OCI-LY7 (cell line): Measurements from ENCODE around the gene EDNRA. TPM values are rescaled to one million over a fixed set of nuclear protein-coding genes. Genes with fewer than 3 reads are reported as not detected.
A peak's percentile ranks its signal among the peaks of the same experiment; 100 is the strongest.

Source experiments
- BruUV-seq: library from RNA; stranded (reverse); fragments of 400-500 nt; replicated peaks from 2 replicates; lab custom pipeline; 2021; lab: Mats Ljungman, UMichigan
- CTCF ChIA-PET: fragments of 300-600 bp; sonication (Branson Sonifier 250); formaldehyde crosslinking; loops from one replicate; lab custom pipeline; 2022; ENCODE audit warnings: antibody characterized with exemption; ENCODE audit not compliant: unreplicated experiment; lab: Charles Lee
- POLR2A ChIA-PET: fragments of 300-600 bp; sonication (Branson Sonifier 250); formaldehyde crosslinking; loops from one replicate; lab custom pipeline; 2022; ENCODE audit warnings: antibody characterized with exemption; lab: Charles Lee
- DNase-seq: peaks from one replicate; pipeline ENCODE4 v3.0.0-alpha.2; 2015; ENCODE audit warnings: low spot score
- H2AFZ ChIP-seq: fragments of 200-600 bp; sonication (generic), shearing (Covaris generic); 2 replicates; pipeline ENCODE4 v1.6.1; 2014; ENCODE audit warnings: mild to moderate bottlenecking, antibody characterized with exemption, low read length, moderate library complexity
- H3K27ac ChIP-seq: fragments of 200-600 bp; sonication (generic); 2 replicates; pipeline ENCODE4 v1.5.1; 2014; ENCODE audit warnings: mixed run types, low read depth, mild to moderate bottlenecking, moderate library complexity, low read length, inconsistent platforms; ENCODE audit not compliant: poor library complexity, severe bottlenecking
- H3K36me3 ChIP-seq: fragments of 200-600 bp; sonication (generic); 2 replicates; pipeline ENCODE4 v1.6.1; 2014; ENCODE audit warnings: mild to moderate bottlenecking, antibody characterized with exemption, low read length, moderate library complexity, mixed read lengths; ENCODE audit not compliant: insufficient read depth
- H3K4me1 ChIP-seq: fragments of 200-600 bp; sonication (generic); 2 replicates; pipeline ENCODE4 v1.5.1; 2014; ENCODE audit warnings: mild to moderate bottlenecking, low read length; ENCODE audit not compliant: insufficient read depth, poor library complexity, severe bottlenecking
- H3K4me2 ChIP-seq: fragments of 200-600 bp; sonication (generic); 2 replicates; pipeline ENCODE4 v1.6.1; 2014; ENCODE audit warnings: mild to moderate bottlenecking, low read length
- H3K4me3 ChIP-seq: fragments of 200-600 bp; sonication (generic); 2 replicates; pipeline ENCODE4 v1.5.1; 2014; ENCODE audit warnings: mild to moderate bottlenecking, low read depth, low read length; ENCODE audit not compliant: poor library complexity, severe bottlenecking
- H3K79me2 ChIP-seq: fragments of 200-600 bp; sonication (generic); 2 replicates; pipeline ENCODE4 v1.6.1; 2016; ENCODE audit warnings: low read depth, mild to moderate bottlenecking, low read length, moderate library complexity, mixed read lengths; ENCODE audit not compliant: insufficient read depth
- H3K9me2 ChIP-seq: fragments of 200-600 bp; sonication (generic); 2 replicates; pipeline ENCODE4 v1.6.1; 2016; ENCODE audit warnings: mild to moderate bottlenecking, low read length, mixed read lengths; ENCODE audit not compliant: insufficient read depth
- H3K9me3 ChIP-seq: fragments of 200-600 bp; sonication (generic); 2 replicates; pipeline ENCODE4 v1.6.1; 2014; ENCODE audit warnings: mild to moderate bottlenecking, mixed run types, low read length, mixed read lengths
- H4K20me1 ChIP-seq: fragments of 200-600 bp; sonication (generic); 2 replicates; pipeline ENCODE4 v1.6.1; 2014; ENCODE audit warnings: mild to moderate bottlenecking, antibody characterized with exemption, low read length, moderate library complexity, mixed read lengths; ENCODE audit not compliant: insufficient read depth
- CTCF ChIP-seq: fragments of 200-600 bp; sonication (generic); conservative IDR thresholded peaks from 2 replicates; pipeline ENCODE4 v1.5.1; 2014; ENCODE audit warnings: mild to moderate bottlenecking, antibody characterized with exemption, low read length, moderate library complexity, mixed read lengths
- EZH2phosphoT487 ChIP-seq: fragments of 200-600 bp; sonication (generic); IDR thresholded peaks from 2 replicates; pipeline ENCODE4 v1.6.1; 2018; ENCODE audit warnings: low read depth, borderline replicate concordance, mild to moderate bottlenecking, mixed run types, antibody characterized with exemption, low read length, moderate library complexity, mixed read lengths
- intact Hi-C: fragments of 100-400 bp; cut with micrococcal nuclease; formaldehyde crosslinking; loops from one replicate; pipeline ENCODE4 v1.10.0; 2022; ENCODE audit not compliant: unreplicated experiment
- total RNA-seq, 2 experiments: library from RNA; depleted of rRNA in 1 of 2; stranded (reverse); fragments of >200 nt in 1 of 2; shearing (Covaris generic) in 1 of 2; gene quantifications; 2 replicates each; pipeline ENCODE4 v1.2.3, GENCODE V29; 2014 to 2022

Gene EDNRA
- total RNA-seq, 2 experiments from 2014 or later: not detected

DNA sequence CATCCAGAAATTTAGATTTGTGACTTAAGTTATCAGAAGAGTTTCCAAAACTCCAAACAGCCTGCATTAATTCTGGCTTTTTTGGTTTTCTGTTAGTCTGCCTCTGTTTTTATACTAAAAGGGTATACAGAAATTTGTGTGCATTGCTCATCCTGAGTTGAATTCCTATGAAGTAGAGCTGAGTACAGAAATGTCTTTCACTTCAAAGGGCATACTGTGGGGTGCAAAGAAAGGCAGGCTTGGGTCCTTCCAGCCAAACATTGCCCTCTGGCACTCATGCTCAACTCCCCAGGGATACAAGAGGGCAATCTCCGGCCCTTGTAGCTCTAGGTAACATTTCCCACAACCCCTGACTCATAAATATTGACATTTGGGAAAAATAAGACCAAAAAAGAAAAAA is 108.7 kb downstream of the EDNRA start:
- H3K9me3 ChIP-seq: no peaks in the 10 kb centered on the region
- H3K4me3 ChIP-seq: no peak overlapping the region
- H3K9me2 ChIP-seq: no peaks in the 10 kb centered on the region
- DNase-seq: no peak
- no TSS peak for BruUV-seq
- H3K79me2 ChIP-seq: no peaks in the 10 kb centered on the region
- no peak overlapping the region for H3K27ac ChIP-seq
- H3K36me3 ChIP-seq: no peaks in the 10 kb centered on the region
- ChIA-PET CTCF (no interaction called here), POLR2A (interaction anchor here (0.5 to 1.5 kb wide), 2 partner anchors 28 to 768 kb away, joined by 3 to 4 read pairs; partner anchors contain the start of gene TMEM184C)
- TF ChIP-seq EZH2phosphoT487 (no peak), CTCF (no peak)
- H3K4me1 ChIP-seq: no peaks in the 10 kb centered on the region
- no peaks in the 10 kb centered on the region for H4K20me1 ChIP-seq
- H3K4me2 ChIP-seq: no peak overlapping the region
- intact Hi-C loops: loop anchor here (2.0 kb wide), 1 partner anchor 71 kb away; no protein-coding TSS in a partner anchor
- H2AFZ ChIP-seq: no peak overlapping the region

DNA sequence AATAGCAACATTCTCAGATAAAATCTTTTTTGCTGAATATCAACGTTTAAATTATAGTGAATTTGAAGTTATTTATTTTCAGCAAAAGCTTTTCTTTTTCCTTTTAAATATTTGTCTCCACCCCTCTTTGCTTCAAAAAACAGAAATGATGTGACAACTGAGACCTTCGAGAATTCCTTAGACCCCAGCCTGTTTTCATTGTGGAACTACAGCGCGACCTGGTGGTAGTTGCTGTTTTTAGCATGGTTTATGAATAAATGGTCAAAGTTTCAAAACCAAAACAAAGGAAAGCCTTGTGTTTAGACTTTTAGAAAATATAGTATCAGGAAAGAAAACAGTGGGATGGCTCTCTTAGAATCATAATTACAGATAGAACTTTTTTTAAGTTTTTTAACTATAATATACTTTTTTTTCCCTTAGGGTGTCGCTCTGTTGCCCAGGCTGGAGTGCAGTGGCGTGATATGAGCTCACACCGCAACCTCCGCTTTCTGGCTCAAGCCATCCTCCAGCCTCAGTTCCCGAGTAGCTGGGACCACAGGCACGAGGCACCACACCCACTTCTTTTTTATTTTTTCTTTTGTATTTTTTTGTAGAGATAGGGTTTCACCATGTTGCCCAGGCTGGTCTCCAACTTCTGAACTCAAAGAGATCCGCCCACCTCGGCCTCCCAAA is 109.5 kb downstream of the EDNRA start:
- no peak overlapping the region for H2AFZ ChIP-seq
- H3K4me2 ChIP-seq: no peak overlapping the region
- no peak overlapping the region for H3K4me3 ChIP-seq
- no peaks in the 10 kb centered on the region for H3K36me3 ChIP-seq
- ChIA-PET CTCF (no interaction called here), POLR2A (interaction anchor here (1.5 kb wide), 1 partner anchor 27 kb away, joined by 4 read pairs; the partner anchor contains the start of gene TMEM184C)
- H3K4me1 ChIP-seq: no peaks in the 10 kb centered on the region
- BruUV-seq: no TSS peak
- peak; percentile 45 for DNase-seq
- no peaks in the 10 kb centered on the region for H3K9me3 ChIP-seq
- H3K9me2 ChIP-seq: no peaks in the 10 kb centered on the region
- H3K79me2 ChIP-seq: no peaks in the 10 kb centered on the region
- no peaks in the 10 kb centered on the region for H4K20me1 ChIP-seq
- no peak overlapping the region for H3K27ac ChIP-seq
- intact Hi-C loops: loop anchor here (2.0 to 10.0 kb wide), 3 partner anchors 277 to 566 kb away; no protein-coding TSS in a partner anchor
- TF ChIP-seq CTCF: peak; percentile 88
- no peak for TF ChIP-seq EZH2phosphoT487

- CTCF ChIA-PET: no interaction called here
Observed at GRCh38 chr4:147591106-147591505, 110.2 kb downstream of the EDNRA start.

More at GRCh38 chr4:147591106-147591505, 110.2 kb downstream of the EDNRA start:
- Histone ChIP-seq H3K79me2 (no peaks in the 10 kb centered on the region), H3K4me2 (no peak overlapping the region), H3K4me3 (no peak overlapping the region), H3K27ac (no peak overlapping the region), H3K9me3 (no peaks in the 10 kb centered on the region), H3K9me2 (no peaks in the 10 kb centered on the region), H4K20me1 (no peaks in the 10 kb centered on the region), H3K36me3 (no peaks in the 10 kb centered on the region), H2AFZ (no peak overlapping the region), H3K4me1 (no peaks in the 10 kb centered on the region)
- DNase-seq: no peak
- TF ChIP-seq EZH2phosphoT487 (no peak), CTCF (no peak)
- no TSS peak for BruUV-seq
- POLR2A ChIA-PET: interaction anchor here (0.6 kb wide), 1 partner anchor 51 kb away, joined by 3 read pairs; no protein-coding TSS in a partner anchor
- intact Hi-C loops: loop anchor here (2.0 to 10.0 kb wide), 3 partner anchors 276 to 566 kb away; no protein-coding TSS in a partner anchor
